ENCODE data around the gene XXYLT1.

XXYLT1 gene

DNA sequence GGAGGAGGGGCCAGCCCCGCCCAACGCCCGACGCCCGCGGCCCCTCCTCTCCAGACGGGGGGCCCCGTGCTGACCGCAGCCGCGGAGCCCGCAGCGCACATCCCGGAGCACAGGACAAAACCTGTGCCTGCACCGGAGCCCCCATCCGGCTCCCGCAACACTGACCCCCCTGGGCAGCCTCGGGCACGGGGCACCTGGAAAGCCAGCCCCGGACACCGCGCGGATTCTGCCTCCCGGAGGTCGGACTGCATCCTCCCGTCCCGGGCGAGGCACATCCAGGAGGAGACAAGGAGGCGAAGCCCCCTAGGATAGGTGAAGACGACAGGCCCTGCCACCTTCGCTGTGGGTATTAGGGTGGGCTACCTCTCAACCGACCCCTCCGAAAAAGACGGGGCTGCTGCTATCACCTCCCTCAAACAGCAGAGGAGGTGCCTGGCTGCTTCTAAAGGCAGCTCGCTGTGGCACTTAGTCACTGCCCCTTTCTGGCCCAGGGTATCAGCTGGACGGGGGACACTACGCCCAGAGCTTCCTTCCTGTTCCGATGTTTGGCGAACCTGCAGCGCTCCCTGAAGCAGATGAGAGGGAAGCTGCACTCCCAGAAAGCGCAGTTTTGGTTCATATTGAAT is 10.6 kb downstream of the XXYLT1 start:
- Histone ChIP-seq H3K36me3 (ENCODE audit: insufficient read depth, low read length) (no peaks in the 10 kb centered on the region), H3K9ac (ENCODE audit: low read depth, low read length) (peak overlapping the region; percentile 60; the same call in 1 of the 2 replicates), H3K9me3 (ENCODE audit: control insufficient read depth, insufficient read depth, low read length) (no peaks in the 10 kb centered on the region), H3K4me1 (ENCODE audit: insufficient read depth, low read length) (peaks cover 25% of the 10 kb centered on the region)

- Histone ChIP-seq H3K9me3 (ENCODE audit: control insufficient read depth, insufficient read depth, low read length) (no peaks in the 10 kb centered on the region), H3K9ac (ENCODE audit: low read depth, low read length) (peak overlapping the region; percentile 58), H3K36me3 (ENCODE audit: insufficient read depth, low read length) (no peaks in the 10 kb centered on the region), H3K4me1 (ENCODE audit: insufficient read depth, low read length) (peaks cover 31% of the 10 kb centered on the region)
Measured at GRCh38 chr3:195259475-195260279, 11.3 kb downstream of the XXYLT1 start.

DNA sequence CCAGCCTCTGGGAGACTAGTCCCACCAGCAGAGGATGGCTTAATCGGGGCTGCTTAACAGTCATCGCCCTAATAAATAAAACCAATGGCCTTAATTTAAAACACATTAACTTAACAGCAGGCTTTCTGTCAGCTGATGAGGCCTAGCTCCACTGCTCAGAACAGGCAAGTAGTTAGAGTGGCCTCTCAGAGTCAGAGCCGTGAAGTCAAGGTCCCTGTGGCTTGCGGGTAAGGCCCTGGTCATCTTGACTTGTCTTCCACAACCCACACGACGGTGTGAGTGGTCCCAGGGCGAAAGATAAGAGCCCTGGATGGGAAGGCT is 11.8 kb downstream of the XXYLT1 start:
- H3K9ac ChIP-seq (ENCODE audit: low read depth, low read length): peak overlapping the region; percentile 58
- no peaks in the 10 kb centered on the region for H3K36me3 ChIP-seq (ENCODE audit: insufficient read depth, low read length)
- no peaks in the 10 kb centered on the region for H3K9me3 ChIP-seq (ENCODE audit: control insufficient read depth, insufficient read depth, low read length)
- peaks cover 36% of the 10 kb centered on the region for H3K4me1 ChIP-seq (ENCODE audit: insufficient read depth, low read length)

DNA sequence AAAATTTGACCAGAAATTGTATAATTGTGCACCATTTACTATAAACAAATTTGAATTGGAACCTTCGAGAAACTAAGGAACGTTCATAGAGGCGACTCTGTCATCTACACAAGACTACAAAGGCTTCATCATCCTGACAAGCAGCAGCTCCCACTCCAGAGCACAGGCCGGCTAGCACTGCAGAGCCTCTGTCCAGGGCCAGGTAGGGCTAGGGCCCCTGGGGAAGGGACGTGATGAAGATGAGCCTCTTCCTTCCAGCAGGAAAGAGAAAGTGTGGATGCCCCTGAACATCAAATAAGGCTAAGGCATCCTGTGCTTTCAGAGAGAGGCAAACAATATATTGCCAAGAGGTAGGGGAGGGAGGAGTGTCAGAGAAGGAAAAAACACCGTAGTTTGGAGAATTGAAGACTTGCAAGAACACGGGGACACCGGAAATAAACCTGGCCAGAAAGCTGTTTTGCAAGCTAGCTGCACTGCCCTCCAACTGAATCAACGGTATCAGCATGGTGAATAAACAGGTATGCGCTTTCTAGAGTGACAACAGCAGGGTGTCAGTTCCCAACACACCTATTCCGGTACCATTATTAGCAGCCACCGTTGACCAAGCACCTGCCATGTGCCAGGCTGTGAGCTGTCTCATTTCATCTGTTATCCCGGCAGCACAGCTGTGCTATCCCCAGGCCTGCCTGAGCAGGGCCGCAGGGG is 12.4 kb downstream of the XXYLT1 start:
- no peaks in the 10 kb centered on the region for H3K36me3 ChIP-seq (ENCODE audit: insufficient read depth, low read length)
- no peak overlapping the region for H3K9ac ChIP-seq (ENCODE audit: low read depth, low read length)
- H3K4me1 ChIP-seq (ENCODE audit: insufficient read depth, low read length): peaks cover 41% of the 10 kb centered on the region
- no peaks in the 10 kb centered on the region for H3K9me3 ChIP-seq (ENCODE audit: control insufficient read depth, insufficient read depth, low read length)

GRCh38 chr3:195257454-195258448 is 13.2 kb downstream of the XXYLT1 start:
- no peak overlapping the region for H3K9ac ChIP-seq (ENCODE audit: low read depth, low read length)
- peaks cover 48% of the 10 kb centered on the region for H3K4me1 ChIP-seq (ENCODE audit: insufficient read depth, low read length)
- no peaks in the 10 kb centered on the region for H3K36me3 ChIP-seq (ENCODE audit: insufficient read depth, low read length)
- H3K9me3 ChIP-seq (ENCODE audit: control insufficient read depth, insufficient read depth, low read length): no peaks in the 10 kb centered on the region

DNA sequence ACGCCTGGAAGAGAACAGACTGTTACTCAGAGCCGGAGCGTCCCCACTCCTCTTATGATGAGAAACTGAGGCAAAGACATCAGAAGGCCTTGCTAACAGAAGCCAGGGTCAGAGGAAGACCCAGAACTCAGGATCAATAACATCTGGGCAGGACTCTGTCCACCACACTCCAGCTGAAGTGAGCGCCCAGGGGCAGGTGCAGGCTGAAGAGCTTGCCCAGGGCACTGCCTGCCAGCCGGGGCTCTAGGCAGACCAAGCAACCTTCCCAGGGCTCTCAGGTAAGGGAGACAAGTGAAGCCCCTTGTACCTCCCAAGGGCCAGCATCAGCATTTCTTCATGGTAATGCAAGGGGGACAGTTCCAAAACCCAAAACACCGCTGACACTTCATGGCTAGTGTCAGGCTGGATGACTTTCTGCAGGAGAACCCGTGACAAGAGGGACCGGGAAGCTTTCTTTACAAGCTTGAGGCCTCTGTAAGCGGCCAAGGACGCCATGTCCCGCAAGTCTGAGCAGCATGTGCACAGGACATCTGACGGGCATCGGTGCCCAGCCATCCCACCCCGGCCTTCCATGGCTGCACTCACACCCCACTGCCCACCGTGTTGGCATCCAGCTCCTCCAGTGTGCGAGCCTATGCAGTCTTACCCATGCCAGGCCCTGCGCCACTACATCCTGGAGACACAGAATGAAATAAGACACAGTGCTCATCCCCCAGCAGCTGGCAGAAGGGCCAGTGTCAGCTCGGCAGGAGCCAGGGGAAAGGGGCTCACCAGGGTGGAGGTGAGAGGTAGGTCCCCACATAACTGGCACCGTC is 14.1 kb downstream of the XXYLT1 start:
- Histone ChIP-seq H3K9ac (ENCODE audit: low read depth, low read length) (no peak overlapping the region), H3K36me3 (ENCODE audit: insufficient read depth, low read length) (no peaks in the 10 kb centered on the region), H3K4me1 (ENCODE audit: insufficient read depth, low read length) (peaks cover 51% of the 10 kb centered on the region), H3K9me3 (ENCODE audit: control insufficient read depth, insufficient read depth, low read length) (no peaks in the 10 kb centered on the region)

DNA sequence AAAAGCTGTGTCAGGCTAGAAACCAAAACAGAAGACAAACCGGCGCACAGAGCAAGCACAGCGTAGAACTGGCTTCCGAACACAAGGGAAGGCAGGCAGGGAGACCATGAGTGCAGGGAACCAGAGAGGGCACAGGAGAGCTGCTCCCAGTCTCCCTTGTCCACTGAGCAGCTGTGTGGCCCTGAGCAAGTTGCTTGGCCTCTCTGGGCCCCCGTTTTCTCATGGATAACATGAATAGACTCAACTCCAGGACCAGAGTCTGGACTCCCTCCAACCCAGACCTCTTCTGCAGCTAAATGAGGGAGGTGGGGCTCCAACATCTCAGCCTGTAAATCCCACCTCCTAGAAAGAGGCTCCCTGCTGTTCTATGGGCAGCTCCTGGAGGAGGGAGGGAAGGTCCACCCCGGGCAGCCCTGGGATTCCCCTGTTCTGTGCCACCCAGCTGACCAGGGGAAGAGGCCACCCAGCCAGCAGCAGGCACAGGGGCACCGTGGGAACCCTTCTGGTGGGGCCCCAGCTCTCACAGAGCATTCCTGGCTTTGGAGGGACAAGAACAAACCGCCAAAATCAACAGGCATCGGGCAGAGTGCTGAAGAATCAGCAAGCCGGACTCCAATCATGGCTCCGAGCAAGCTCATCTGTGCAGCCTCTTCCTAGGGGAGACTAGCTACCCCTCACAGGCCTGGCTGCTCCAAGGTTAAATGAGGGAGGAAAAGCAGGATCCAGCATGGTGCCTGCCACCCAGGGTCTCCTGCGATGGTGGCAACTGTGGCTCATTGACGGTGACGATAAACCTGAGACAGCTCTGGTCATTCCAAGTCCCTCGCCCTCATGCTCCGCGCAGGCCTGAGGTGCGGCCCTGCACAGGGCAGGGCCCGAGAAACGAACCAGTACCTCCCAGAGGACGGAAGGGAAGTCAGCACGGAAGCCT is 15.1 kb downstream of the XXYLT1 start:
- H3K9me3 ChIP-seq (ENCODE audit: control insufficient read depth, insufficient read depth, low read length): no peaks in the 10 kb centered on the region
- no peak overlapping the region for H3K9ac ChIP-seq (ENCODE audit: low read depth, low read length)
- no peaks in the 10 kb centered on the region for H3K36me3 ChIP-seq (ENCODE audit: insufficient read depth, low read length)
- H3K4me1 ChIP-seq (ENCODE audit: insufficient read depth, low read length): peaks cover 56% of the 10 kb centered on the region

DNA sequence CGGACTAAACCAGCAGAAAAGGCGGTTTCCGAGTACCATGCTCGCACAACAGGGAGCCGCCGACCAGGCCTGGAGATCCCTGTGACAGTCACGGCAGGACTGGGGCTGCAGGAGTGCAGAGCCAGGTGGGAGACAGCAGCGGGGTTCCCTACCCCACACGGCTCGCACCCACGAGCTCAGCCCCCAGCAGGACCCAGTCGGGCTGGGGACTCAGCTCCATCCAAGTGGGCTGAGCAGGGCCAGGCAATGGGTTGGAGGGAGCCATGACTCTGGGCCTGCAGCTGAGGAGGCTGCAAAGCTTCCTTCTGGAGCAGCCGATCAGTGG is 15.8 kb downstream of the XXYLT1 start:
- Histone ChIP-seq H3K4me1 (ENCODE audit: insufficient read depth, low read length) (peaks cover 59% of the 10 kb centered on the region), H3K9ac (ENCODE audit: low read depth, low read length) (no peak overlapping the region)

GRCh38 chr3:195254454-195255175 is 16.3 kb downstream of the XXYLT1 start:
- Histone ChIP-seq H3K4me1 (ENCODE audit: insufficient read depth, low read length) (peaks cover 59% of the 10 kb centered on the region), H3K9ac (ENCODE audit: low read depth, low read length) (no peak overlapping the region), H3K9me3 (ENCODE audit: control insufficient read depth, insufficient read depth, low read length) (no peaks in the 10 kb centered on the region), H3K36me3 (ENCODE audit: insufficient read depth, low read length) (no peaks in the 10 kb centered on the region)

More for the DNA sequence above, 15.8 kb downstream of the XXYLT1 start:
- no peaks in the 10 kb centered on the region for H3K9me3 ChIP-seq (ENCODE audit: control insufficient read depth, insufficient read depth, low read length)
- H3K36me3 ChIP-seq (ENCODE audit: insufficient read depth, low read length): no peaks in the 10 kb centered on the region

- Histone ChIP-seq H3K36me3 (ENCODE audit: insufficient read depth, low read length) (no peaks in the 10 kb centered on the region), H3K9me3 (ENCODE audit: control insufficient read depth, insufficient read depth, low read length) (no peaks in the 10 kb centered on the region), H3K4me1 (ENCODE audit: insufficient read depth, low read length) (peaks cover 55% of the 10 kb centered on the region), H3K9ac (ENCODE audit: low read depth, low read length) (no peak overlapping the region)
Measured at GRCh38 chr3:195253923-195254432, 17.0 kb downstream of the XXYLT1 start.

DNA sequence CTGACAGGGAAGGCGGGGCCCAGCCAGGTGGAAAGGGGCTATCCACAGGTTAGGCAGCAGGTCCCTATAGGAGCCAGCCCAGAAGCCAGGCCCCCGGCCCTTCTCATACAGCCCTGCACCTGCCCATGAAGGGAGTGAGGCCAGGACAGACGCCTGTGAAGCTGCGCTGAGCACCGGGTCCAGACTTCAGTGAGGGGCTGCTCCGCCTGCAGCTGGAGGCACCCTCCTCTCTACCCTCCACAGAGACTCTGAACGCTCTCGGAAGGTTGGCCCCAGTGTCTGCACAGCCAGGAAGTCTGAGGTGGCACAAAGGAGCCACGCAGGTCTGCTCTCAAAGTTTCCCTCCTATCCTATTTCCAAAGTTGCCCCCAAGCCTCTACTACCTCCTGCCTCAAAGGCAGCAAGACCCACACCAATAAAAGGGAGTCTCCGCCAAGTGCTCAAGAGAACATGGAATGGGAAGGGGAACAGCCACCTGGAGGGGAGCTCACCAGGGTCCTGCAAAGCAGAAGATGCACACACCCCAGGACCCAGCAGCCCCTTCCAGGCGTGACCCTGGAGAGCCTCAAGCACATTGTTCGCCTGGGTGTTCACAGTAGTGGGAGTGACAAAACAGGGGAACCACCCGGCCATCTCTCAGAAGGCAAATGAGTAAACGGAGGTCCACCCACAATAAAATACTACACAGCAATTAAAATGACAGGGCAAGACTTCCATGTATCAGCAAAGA is 19.5 kb downstream of the XXYLT1 start:
- peaks cover 47% of the 10 kb centered on the region for H3K4me1 ChIP-seq (ENCODE audit: insufficient read depth, low read length)
- peaks cover 3% of the 10 kb centered on the region for H3K9me3 ChIP-seq (ENCODE audit: control insufficient read depth, insufficient read depth, low read length)
- H3K36me3 ChIP-seq (ENCODE audit: insufficient read depth, low read length): no peaks in the 10 kb centered on the region
- no peak overlapping the region for H3K9ac ChIP-seq (ENCODE audit: low read depth, low read length)
